Esophagus muscularis mucosa (tissue), 4 donors: ENCODE measurements around the gene XRCC4.

Experiments used
- EP300 ChIP-seq: sonication (generic); formaldehyde crosslinking; IDR thresholded peaks from one replicate; pipeline ENCODE4 v1.6.1; 2017; ENCODE audit warnings: antibody characterized with exemption
- POLR2AphosphoS5 ChIP-seq, 2 donors: sonication (generic); formaldehyde crosslinking; IDR thresholded peaks; one replicate each; pipeline ENCODE4 v1.6.1; 2017; ENCODE audit warnings: antibody characterized with exemption in 2 of 2
- TF ChIP-seq, protein P1 (sequence below), 3 experiments: fragments of 200-600 bp in 2 of 3; fragments of 450-650 bp in 1 of 3; sonication (generic) in 2 of 3; IDR thresholded peaks; one replicate each; pipeline ENCODE4 v1.5.1; 2017 to 2019; ENCODE audit warnings: antibody characterized with exemption in 3 of 3, mild to moderate bottlenecking in 2 of 3, moderate library complexity in 1 of 3

DNA sequence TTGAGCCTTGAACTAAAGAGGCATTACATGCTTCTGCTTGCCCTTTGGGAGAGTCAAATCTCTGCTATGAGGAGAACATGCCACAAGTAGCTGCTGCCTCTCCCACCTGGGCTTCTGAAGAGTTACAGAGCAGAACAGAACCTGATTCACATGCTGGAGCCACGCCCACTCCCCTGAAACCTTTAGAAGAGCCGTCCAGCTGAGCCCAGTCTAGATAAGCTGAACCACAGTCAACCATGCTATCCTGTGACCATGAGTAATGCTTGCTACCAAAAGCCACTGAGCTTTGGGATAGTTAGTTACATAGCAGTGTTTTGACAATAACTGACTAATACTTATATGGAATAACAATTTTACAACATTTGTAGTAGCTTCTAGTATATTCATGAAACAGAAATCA, 283.2 kb downstream of the XRCC4 start:
- TF ChIP-seq EP300 (no peak), POLR2AphosphoS5 (IDR thresholded peaks at IDR 0.05) (no peak)
- TF ChIP-seq, protein P1, sequence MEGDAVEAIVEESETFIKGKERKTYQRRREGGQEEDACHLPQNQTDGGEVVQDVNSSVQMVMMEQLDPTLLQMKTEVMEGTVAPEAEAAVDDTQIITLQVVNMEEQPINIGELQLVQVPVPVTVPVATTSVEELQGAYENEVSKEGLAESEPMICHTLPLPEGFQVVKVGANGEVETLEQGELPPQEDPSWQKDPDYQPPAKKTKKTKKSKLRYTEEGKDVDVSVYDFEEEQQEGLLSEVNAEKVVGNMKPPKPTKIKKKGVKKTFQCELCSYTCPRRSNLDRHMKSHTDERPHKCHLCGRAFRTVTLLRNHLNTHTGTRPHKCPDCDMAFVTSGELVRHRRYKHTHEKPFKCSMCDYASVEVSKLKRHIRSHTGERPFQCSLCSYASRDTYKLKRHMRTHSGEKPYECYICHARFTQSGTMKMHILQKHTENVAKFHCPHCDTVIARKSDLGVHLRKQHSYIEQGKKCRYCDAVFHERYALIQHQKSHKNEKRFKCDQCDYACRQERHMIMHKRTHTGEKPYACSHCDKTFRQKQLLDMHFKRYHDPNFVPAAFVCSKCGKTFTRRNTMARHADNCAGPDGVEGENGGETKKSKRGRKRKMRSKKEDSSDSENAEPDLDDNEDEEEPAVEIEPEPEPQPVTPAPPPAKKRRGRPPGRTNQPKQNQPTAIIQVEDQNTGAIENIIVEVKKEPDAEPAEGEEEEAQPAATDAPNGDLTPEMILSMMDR (IDR thresholded peaks at IDR 0.05), result no peak
